Activated CD8-positive, alpha-beta T cell treated with anti-CD3 and anti-CD28 coated beads for 36 hours (primary cell): Measurements from ENCODE around the gene CFAP97. TPM values are rescaled to one million over a fixed set of nuclear protein-coding genes. Genes with fewer than 3 reads are reported as not detected.

Experiments
- ATAC-seq: fragments of 200-7000 bp; cut with Tn5 transposase; one replicate; pipeline ENCODE4 v1.10.0; 2021; ENCODE audit warnings: mild to moderate bottlenecking, moderate library complexity
- CTCF ChIA-PET: fragments of 350-600 bp; sonication (Branson Sonifier 250); formaldehyde crosslinking; loops from one replicate; lab custom pipeline; 2021; ENCODE audit warnings: antibody characterized with exemption; lab: Charles Lee
- POLR2A ChIA-PET: fragments of 350-600 bp; sonication (Branson Sonifier 250); formaldehyde crosslinking; loops from one replicate; lab custom pipeline; 2021; ENCODE audit warnings: antibody characterized with exemption; lab: Charles Lee
- DNase-seq: peaks from one replicate; pipeline ENCODE4 v3.0.0-alpha.2; 2020
- H3K27ac Mint-ChIP-seq: one replicate; pipeline ENCODE4 v1.8.0; 2021; ENCODE audit warnings: mild to moderate bottlenecking, mixed read lengths
- H3K27me3 Mint-ChIP-seq: one replicate; pipeline ENCODE4 v1.8.0; 2021; ENCODE audit warnings: mixed read lengths
- H3K36me3 Mint-ChIP-seq: one replicate; pipeline ENCODE4 v1.8.0; 2021; ENCODE audit warnings: low read depth, mixed read lengths
- H3K4me1 Mint-ChIP-seq: one replicate; pipeline ENCODE4 v1.8.0; 2021; ENCODE audit warnings: low read depth, mixed read lengths
- H3K4me3 Mint-ChIP-seq: one replicate; pipeline ENCODE4 v1.8.0; 2021; ENCODE audit warnings: mild to moderate bottlenecking, moderate library complexity, mixed read lengths
- H3K9me3 Mint-ChIP-seq: one replicate; pipeline ENCODE4 v1.8.0; 2021; ENCODE audit warnings: mixed read lengths
- CTCF ChIP-seq: fragments of 200-600 bp; IDR thresholded peaks from one replicate; pipeline ENCODE4 v1.8.0; 2022; ENCODE audit warnings: antibody characterized with exemption, mild to moderate bottlenecking
- intact Hi-C: fragments of 100-400 bp; cut with micrococcal nuclease; formaldehyde crosslinking; loops from one replicate; pipeline ENCODE4 v1.10.0; 2022
- total RNA-seq, 2 experiments: library from RNA; stranded (reverse); gene quantifications; one replicate each; pipeline ENCODE4 v1.2.3, GENCODE V29; 2021

The CFAP97 gene
- total RNA-seq, result 10 to 100 TPM; 48.5 to 50.3 TPM

DNA sequence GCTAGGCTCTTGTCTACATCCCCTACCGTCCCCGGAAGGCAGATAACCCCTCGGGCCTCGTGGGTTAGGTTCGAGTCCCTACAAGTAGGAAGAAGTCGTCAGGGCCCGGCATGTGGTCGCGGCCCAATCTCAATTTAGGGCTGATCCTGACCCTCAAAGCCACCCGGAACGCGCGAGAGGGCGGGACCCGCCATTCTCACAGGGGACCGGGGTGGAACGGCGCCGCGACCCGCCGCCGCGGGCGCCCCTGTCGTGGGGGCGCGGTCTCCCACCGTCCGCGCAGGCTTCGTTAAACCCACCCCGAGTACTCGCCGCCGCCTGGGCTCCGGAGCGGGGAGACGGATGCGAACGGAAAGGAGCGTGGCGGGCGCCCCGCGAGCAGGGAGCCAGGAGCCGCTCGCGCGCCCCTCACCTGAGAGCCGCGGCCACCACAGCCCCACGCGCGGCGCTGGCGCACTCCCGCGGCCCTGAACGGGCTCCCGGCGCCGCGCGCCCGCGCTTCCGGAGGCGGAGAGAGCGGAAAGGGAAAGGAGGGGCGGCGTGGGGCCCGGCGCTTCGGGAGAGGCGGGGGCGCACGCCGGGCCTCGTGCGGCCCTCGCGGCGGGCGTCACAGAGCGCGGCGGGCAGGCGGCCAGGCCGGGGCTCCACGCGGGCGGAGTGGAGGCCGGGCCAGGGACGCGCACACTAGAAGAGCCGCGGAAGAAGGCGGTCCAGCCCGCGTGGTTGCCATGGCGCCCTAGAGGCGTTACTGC, at the start of gene CFAP97:
Gene CFAP97 (minus strand): TSS at position 515 of the 752 bp plus-strand sequence. CDS start 12,804 bp downstream, outside the sequence.
- Mint-ChIP-seq H3K27ac (peak within 1 kb of the TSS; percentile 97), H3K4me1 (peaks cover 38% of the 10 kb centered on the region), H3K36me3 (peaks cover 23% of the 10 kb centered on the region), H3K4me3 (peak within 1 kb of the TSS; percentile 78), H3K27me3 (no peaks in the 10 kb centered on the region), H3K9me3 (no peaks in the 10 kb centered on the region)
- ChIA-PET POLR2A (interaction anchor here (1.0 to 1.3 kb wide), 3 partner anchors 17 to 192 kb away, joined by 3 to 8 read pairs (median 3); partner anchors contain the start of genes ANKRD37, LRP2BP and SLC25A4), CTCF (no interaction called here)
- DNase-seq, result peak; percentile 80
- ATAC-seq, result peak; percentile 84
- TF ChIP-seq CTCF, result no peak
- intact Hi-C loops, result loop anchor here (10.0 kb wide), 1 partner anchor 191 kb away; the partner anchor contains the start of genes ANKRD37 and LRP2BP

GRCh38 chr4:185249105-185249504, 45.3 kb upstream of the CFAP97 start:
- Mint-ChIP-seq H3K4me3 (no peak overlapping the region), H3K4me1 (peaks cover 36% of the 10 kb centered on the region), H3K27me3 (no peaks in the 10 kb centered on the region), H3K27ac (no peak overlapping the region), H3K36me3 (peaks cover 27% of the 10 kb centered on the region), H3K9me3 (no peaks in the 10 kb centered on the region)
- ATAC-seq (no peak), DNase-seq (no peak)
- CTCF ChIA-PET, result no interaction called here
- POLR2A ChIA-PET, result no interaction called here
- TF ChIP-seq CTCF, result no peak
- intact Hi-C loops, result no loop called here

DNA sequence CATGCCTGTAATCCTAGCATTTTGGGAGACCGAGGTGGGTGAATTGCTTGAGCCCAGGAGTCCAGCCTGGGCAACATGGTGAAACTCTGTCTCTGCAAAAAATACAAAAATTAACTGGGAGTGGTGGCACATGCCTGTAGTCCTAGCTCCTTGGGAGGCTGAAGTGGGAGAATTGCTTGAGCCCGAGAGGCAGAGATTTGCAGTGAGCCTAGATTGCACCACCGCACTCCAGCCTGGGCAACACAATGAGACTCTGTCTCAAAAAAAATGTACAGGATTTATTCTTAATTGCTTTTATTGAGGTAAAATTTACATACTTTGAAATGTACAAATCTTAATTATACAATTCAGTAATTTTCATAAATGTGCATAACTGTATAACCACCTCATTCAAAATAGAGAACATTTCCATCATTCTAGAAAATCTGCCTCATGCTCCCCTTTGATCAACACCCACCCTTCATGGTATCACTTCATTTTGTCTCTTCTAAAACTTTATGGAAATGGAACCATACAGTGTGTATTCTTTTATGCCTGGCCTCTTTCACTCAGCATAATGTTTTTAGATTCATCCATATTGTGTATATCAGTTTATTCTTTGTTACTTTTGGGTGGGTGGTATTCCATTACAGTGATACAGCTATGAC, 44.7 kb upstream of the CFAP97 start:
- H3K4me3 Mint-ChIP-seq, result no peak overlapping the region
- peaks cover 24% of the 10 kb centered on the region for H3K36me3 Mint-ChIP-seq
- H3K9me3 Mint-ChIP-seq, result no peaks in the 10 kb centered on the region
- intact Hi-C loops, result no loop called here
- ChIA-PET CTCF (no interaction called here), POLR2A (no interaction called here)
- DNase-seq (no peak), ATAC-seq (no peak)
- no peak overlapping the region for H3K27ac Mint-ChIP-seq
- H3K4me1 Mint-ChIP-seq, result peaks cover 32% of the 10 kb centered on the region
- no peak for TF ChIP-seq CTCF
- H3K27me3 Mint-ChIP-seq, result no peaks in the 10 kb centered on the region

- H3K4me1 Mint-ChIP-seq, result peaks cover 41% of the 10 kb centered on the region
- DNase-seq (no peak), ATAC-seq (no peak)
- POLR2A ChIA-PET, result no interaction called here
- intact Hi-C loops, result loop anchor here (2.0 kb wide), 1 partner anchor 78 kb away; no protein-coding TSS in a partner anchor
- H3K27ac Mint-ChIP-seq, result peak overlapping the region; percentile 76
- CTCF ChIA-PET, result interaction anchor here (0.8 kb wide), 1 partner anchor 10 kb away, joined by 3 read pairs; no protein-coding TSS in a partner anchor
- peaks cover 19% of the 10 kb centered on the region for H3K36me3 Mint-ChIP-seq
- no peak overlapping the region for H3K4me3 Mint-ChIP-seq
- no peaks in the 10 kb centered on the region for H3K9me3 Mint-ChIP-seq
- H3K27me3 Mint-ChIP-seq, result no peaks in the 10 kb centered on the region
- TF ChIP-seq CTCF, result no peak
Measured at GRCh38 chr4:185247151-185247550, 43.4 kb upstream of the CFAP97 start.
